Left lobe of liver (tissue), 2 donors: ENCODE results near the gene NDUFA7. TPM values are rescaled to one million over a fixed set of nuclear protein-coding genes. Genes with fewer than 3 reads are reported as not detected.
"Not testable (repeated sequence)": the region's sequence is repeated elsewhere in the genome, so short reads cannot be mapped to it uniquely, and the experiment has no call there.

ENCODE experiments used
- ATAC-seq: fragments of 200-7000 bp; cut with Tn5 transposase; one replicate; pipeline ENCODE4 v1.9.1; 2020; ENCODE audit warnings: mild to moderate bottlenecking, moderate library complexity
- DNase-seq: peaks from one replicate; pipeline ENCODE4 v3.0.0-alpha.2; 2020; ENCODE audit warnings: low spot score
- total RNA-seq: library from RNA; stranded (reverse); gene quantifications from one replicate; pipeline ENCODE4 v1.2.1, GENCODE V29; 2021
- donor health status: DM: no; HTN: no; CAD: no; lungs with moderate emphysema.
- donor health status: DM: no; HTN: yes; CAD: no.

The NDUFA7 gene
- total RNA-seq, 1 donor from 2014 or later, result 28.5 TPM

GRCh38 chr19:8291337-8291736 lies 29.8 kb downstream of the NDUFA7 start:
- not testable (repeated sequence) for DNase-seq
- ATAC-seq, result peak; percentile 87

GRCh38 chr19:8276508-8276907 lies 44.7 kb downstream of the NDUFA7 start:
- peak; percentile 91 for ATAC-seq
- not testable (repeated sequence) for DNase-seq

GRCh38 chr19:8269724-8270123 lies 51.5 kb downstream of the NDUFA7 start:
- no peak for ATAC-seq
- DNase-seq, result no peak

DNA sequence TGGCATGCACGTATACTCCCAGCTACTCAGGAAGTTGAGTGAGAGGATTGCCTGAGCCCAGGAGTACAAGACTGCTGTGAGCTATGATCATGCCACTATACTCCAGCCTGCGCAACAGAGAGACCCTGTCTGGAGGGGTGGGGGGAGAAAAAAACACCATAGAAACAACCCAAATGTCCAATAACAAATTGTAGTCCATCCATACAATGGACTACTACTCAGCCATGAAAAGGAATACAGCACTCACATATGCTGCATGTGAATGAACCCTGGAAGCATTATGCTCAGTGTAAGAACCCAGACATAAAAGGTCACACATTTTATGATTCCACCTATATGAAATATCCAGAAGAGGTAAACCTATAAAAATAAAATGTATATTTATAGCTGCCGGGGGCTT lies 55.3 kb downstream of the NDUFA7 start:
- DNase-seq (no peak), ATAC-seq (no peak)

DNA sequence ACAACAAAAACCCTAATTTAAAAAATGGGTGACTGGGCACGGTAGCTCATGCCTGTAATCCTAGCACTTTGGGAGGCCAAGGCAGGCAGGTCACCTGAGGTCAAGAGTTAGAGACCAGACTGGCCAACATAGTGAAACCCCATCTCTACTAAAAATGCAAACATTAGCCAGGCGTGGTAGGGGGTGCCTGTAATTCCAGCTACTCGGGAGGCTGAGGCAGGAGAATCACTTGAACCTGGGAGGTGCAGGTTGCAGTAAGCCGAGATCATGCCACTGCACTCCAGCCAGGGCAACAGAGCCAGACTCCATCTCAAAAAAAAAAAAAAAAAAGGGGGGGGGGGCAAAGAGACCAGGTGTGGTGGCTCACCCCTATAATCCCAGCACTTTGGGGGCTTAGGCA lies 56.9 kb downstream of the NDUFA7 start:
- DNase-seq, ATAC-seq: not testable (repeated sequence)

- peak; percentile 7 for ATAC-seq
- no peak for DNase-seq
Measured at GRCh38 chr19:8262431-8262830, 58.7 kb downstream of the NDUFA7 start.

- peak; percentile 46 for DNase-seq
Measured at GRCh38 chr19:8261881-8262280, 59.3 kb downstream of the NDUFA7 start.

DNA sequence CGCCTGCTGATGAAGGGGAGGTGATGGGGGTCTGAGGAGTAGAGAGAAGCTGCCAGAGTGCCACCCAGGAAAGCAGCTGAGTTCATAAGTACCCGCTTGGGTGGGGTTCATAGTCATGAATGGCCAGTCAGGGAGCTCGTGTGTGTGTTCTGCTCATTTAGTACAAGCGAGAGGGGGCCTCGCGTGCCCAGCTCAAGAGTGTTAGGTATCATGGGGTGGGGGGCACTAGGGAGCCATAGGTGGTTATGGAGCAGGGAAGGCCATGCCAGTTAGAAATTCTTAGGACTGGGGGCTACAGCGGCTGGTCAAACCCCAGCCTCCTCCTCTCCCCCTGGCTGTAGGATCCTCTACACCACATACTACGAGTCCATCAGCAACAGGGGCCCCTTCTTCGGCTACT lies 59.8 kb downstream of the NDUFA7 start:
- no peak for DNase-seq
- ATAC-seq, result no peak

More at GRCh38 chr19:8261881-8262280, 59.3 kb downstream of the NDUFA7 start:
- ATAC-seq, result peak; percentile 7

Other genes starting within 250 kb of the NDUFA7 start
- gene FBN3, start 171.8 kb downstream of the NDUFA7 start, total RNA-seq, result 0.63 TPM
- gene CERS4, start 112.0 kb downstream of the NDUFA7 start, total RNA-seq, result 67.3 TPM
- gene CD320, start 13.0 kb downstream of the NDUFA7 start, total RNA-seq, result 16.3 TPM
- gene RPS28, start 121 bp upstream of the NDUFA7 start, total RNA-seq, result 653 TPM
- 7.2 TPM for gene KANK3, start 21.9 kb upstream of the NDUFA7 start, total RNA-seq
- 64.2 TPM for gene ANGPTL4, start 42.8 kb upstream of the NDUFA7 start, total RNA-seq
- 57.5 TPM for gene RAB11B, start 69.0 kb upstream of the NDUFA7 start, total RNA-seq
- 44.6 TPM for gene MARCHF2, start 91.9 kb upstream of the NDUFA7 start, total RNA-seq
- gene HNRNPM, start 123.6 kb upstream of the NDUFA7 start, total RNA-seq, result 66.9 TPM
- gene PRAM1, start 181.3 kb upstream of the NDUFA7 start, total RNA-seq, result 1.7 TPM
- gene ZNF414, start 192.8 kb upstream of the NDUFA7 start, total RNA-seq, result 12.0 TPM